Transverse colon (tissue), 4 donors: ENCODE data around the gene ACOT11.

Source experiments
- POLR2A ChIP-seq: fragments of 450-650 bp; IDR thresholded peaks from one replicate; pipeline ENCODE4 v1.6.1; 2016; ENCODE audit warnings: antibody characterized with exemption, mild to moderate bottlenecking, moderate library complexity
- POLR2AphosphoS5 ChIP-seq, 3 donors: sonication (generic); formaldehyde crosslinking; IDR thresholded peaks; one replicate each; pipeline ENCODE4 v1.6.1; 2016; ENCODE audit warnings: antibody characterized with exemption in 3 of 3
- TF ChIP-seq, protein P1 (sequence below), 5 experiments: fragments of 200-600 bp in 3 of 5; fragments of 450-650 bp in 2 of 5; sonication (generic) in 3 of 5; IDR thresholded peaks; 1 replicate in 2 of 5; 2 replicates in 3 of 5; pipeline ENCODE4 v1.5.1; 2016 to 2017; ENCODE audit warnings: antibody characterized with exemption in 5 of 5, inconsistent platforms in 3 of 5, mild to moderate bottlenecking in 2 of 5, moderate library complexity in 1 of 5

DNA sequence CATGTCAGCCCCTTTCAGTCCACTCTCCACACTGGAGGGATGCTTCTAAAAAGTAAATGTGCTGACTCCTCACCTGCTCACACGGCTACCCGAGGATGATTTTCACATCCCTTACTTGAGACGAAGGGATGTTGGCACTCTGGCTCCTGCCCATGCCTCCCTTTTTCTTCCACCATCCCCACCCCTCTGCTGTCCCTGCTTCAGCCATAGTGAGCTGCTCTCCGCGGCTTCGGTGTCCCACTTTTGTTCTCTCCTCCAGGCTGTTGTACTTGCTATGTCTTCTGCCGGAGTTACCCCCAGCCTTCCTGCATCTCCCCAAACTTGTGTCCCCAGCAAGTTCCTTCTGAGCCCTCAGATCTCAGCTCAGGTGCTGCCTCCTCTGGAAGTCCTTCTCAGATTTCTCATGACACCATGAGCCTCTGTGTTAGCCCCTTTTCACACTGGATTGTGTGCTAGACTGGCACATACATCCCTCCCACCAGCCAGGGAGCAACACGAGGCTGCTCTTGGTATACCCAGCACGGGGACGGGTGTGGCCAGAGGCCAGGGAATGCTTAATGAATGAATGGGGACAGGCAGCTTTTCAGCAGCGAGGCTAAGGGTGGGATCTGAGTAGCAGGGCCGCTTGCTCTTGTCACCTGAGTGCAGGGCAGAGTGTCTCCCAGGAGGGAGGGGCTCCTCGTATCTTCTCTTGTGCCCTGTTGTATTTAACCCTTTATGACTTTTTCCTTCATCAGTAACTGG is 1.3 kb downstream of the ACOT11 start:
- TF ChIP-seq, protein P1, sequence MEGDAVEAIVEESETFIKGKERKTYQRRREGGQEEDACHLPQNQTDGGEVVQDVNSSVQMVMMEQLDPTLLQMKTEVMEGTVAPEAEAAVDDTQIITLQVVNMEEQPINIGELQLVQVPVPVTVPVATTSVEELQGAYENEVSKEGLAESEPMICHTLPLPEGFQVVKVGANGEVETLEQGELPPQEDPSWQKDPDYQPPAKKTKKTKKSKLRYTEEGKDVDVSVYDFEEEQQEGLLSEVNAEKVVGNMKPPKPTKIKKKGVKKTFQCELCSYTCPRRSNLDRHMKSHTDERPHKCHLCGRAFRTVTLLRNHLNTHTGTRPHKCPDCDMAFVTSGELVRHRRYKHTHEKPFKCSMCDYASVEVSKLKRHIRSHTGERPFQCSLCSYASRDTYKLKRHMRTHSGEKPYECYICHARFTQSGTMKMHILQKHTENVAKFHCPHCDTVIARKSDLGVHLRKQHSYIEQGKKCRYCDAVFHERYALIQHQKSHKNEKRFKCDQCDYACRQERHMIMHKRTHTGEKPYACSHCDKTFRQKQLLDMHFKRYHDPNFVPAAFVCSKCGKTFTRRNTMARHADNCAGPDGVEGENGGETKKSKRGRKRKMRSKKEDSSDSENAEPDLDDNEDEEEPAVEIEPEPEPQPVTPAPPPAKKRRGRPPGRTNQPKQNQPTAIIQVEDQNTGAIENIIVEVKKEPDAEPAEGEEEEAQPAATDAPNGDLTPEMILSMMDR (IDR thresholded peaks at IDR 0.05), result no peak
- TF ChIP-seq POLR2A (no peak), POLR2AphosphoS5 (IDR thresholded peaks at IDR 0.05) (no peak)
